NCI-H774 (cell line): ENCODE measurements around the gene CPA2.

ENCODE experiments used
- DNase-seq: peaks from one replicate; lab custom pipeline; 2025; lab: John Stamatoyannopoulos, UW

The CPA2 gene

GRCh38 chr7:130254555-130254954, 12.1 kb upstream of the CPA2 start:
- no peak for DNase-seq

GRCh38 chr7:130256704-130257103, 10.0 kb upstream of the CPA2 start:
- no peak for DNase-seq

GRCh38 chr7:130258494-130259078, 8.1 kb upstream of the CPA2 start:
- no peak for DNase-seq

GRCh38 chr7:130262448-130262847, 4.2 kb upstream of the CPA2 start:
- DNase-seq: no peak

- DNase-seq: no peak
Observed at GRCh38 chr7:130263130-130263529, 3.5 kb upstream of the CPA2 start.

GRCh38 chr7:130266961-130267321, 278 bp downstream of the CPA2 start:
- no peak for DNase-seq

GRCh38 chr7:130268463-130269317, 2.0 kb downstream of the CPA2 start:
- no peak for DNase-seq

GRCh38 chr7:130269318-130269694, 2.6 kb downstream of the CPA2 start:
- no peak for DNase-seq

- no peak for DNase-seq
Observed at GRCh38 chr7:130270947-130271800, 4.5 kb downstream of the CPA2 start.

- DNase-seq: no peak
Observed at GRCh38 chr7:130272381-130273080, 5.9 kb downstream of the CPA2 start.

GRCh38 chr7:130273081-130273932, 6.6 kb downstream of the CPA2 start:
- no peak for DNase-seq

- no peak for DNase-seq
Observed at GRCh38 chr7:130273933-130274255, 7.2 kb downstream of the CPA2 start.

- no peak for DNase-seq
Observed at GRCh38 chr7:130274296-130274695, 7.6 kb downstream of the CPA2 start.

- no peak for DNase-seq
Observed at GRCh38 chr7:130274983-130275591, 8.4 kb downstream of the CPA2 start.

GRCh38 chr7:130275826-130276297, 9.2 kb downstream of the CPA2 start:
- DNase-seq: no peak

GRCh38 chr7:130276796-130277762, 10.4 kb downstream of the CPA2 start:
- no peak for DNase-seq

GRCh38 chr7:130277763-130278643, 11.3 kb downstream of the CPA2 start:
- no peak for DNase-seq

GRCh38 chr7:130278860-130279259, 12.2 kb downstream of the CPA2 start:
- DNase-seq: no peak

- no peak for DNase-seq
Observed at GRCh38 chr7:130279286-130279685, 12.6 kb downstream of the CPA2 start.
